Fibroblast of skin of left quadriceps (primary cell): ENCODE data around the gene LAMP1.
"Not testable (repeated sequence)": the region's sequence is repeated elsewhere in the genome, so short reads cannot be mapped to it uniquely, and the experiment has no call there.

ENCODE experiments used
- DNase-seq, 2 experiments: peaks; one replicate each; pipeline ENCODE4 v3.0.0-alpha.2; 2013; ENCODE audit warnings: low read depth in 2 of 2

LAMP1 gene

GRCh38 chr13:113327391-113327765, 30.3 kb downstream of the LAMP1 start:
- no peak for DNase-seq

- DNase-seq, result no peak
These were observed 30.9 kb downstream of the LAMP1 start for GRCh38 chr13:113327766-113328471.

- no peak for DNase-seq
These were observed 31.8 kb downstream of the LAMP1 start for GRCh38 chr13:113328851-113329250.

- no peak for DNase-seq
These were observed 32.7 kb downstream of the LAMP1 start for GRCh38 chr13:113329656-113330312.

- DNase-seq, result no peak
These were observed 35.6 kb downstream of the LAMP1 start for GRCh38 chr13:113332615-113333014.

- DNase-seq, result no peak
These were observed 36.0 kb downstream of the LAMP1 start for GRCh38 chr13:113333076-113333475.

GRCh38 chr13:113337556-113337955, 40.5 kb downstream of the LAMP1 start:
- no peak for DNase-seq

- no peak for DNase-seq
These were observed 40.9 kb downstream of the LAMP1 start for GRCh38 chr13:113337976-113338375.

- DNase-seq, result no peak
These were observed 41.4 kb downstream of the LAMP1 start for GRCh38 chr13:113338451-113338850.

- DNase-seq, result no peak
These were observed 46.0 kb downstream of the LAMP1 start for GRCh38 chr13:113342820-113343691.

GRCh38 chr13:113343692-113343968, 46.6 kb downstream of the LAMP1 start:
- DNase-seq, result no peak

GRCh38 chr13:113345486-113345885, 48.4 kb downstream of the LAMP1 start:
- DNase-seq, result no peak

GRCh38 chr13:113347736-113348225, 50.7 kb downstream of the LAMP1 start:
- DNase-seq, result not testable (repeated sequence)

- no peak for DNase-seq
These were observed 51.6 kb downstream of the LAMP1 start for GRCh38 chr13:113348591-113348990.

- no peak for DNase-seq
These were observed 52.0 kb downstream of the LAMP1 start for GRCh38 chr13:113349050-113349449.

- no peak for DNase-seq
These were observed 52.5 kb downstream of the LAMP1 start for GRCh38 chr13:113349491-113349890.

GRCh38 chr13:113350065-113350937, 53.3 kb downstream of the LAMP1 start:
- no peak for DNase-seq

- no peak for DNase-seq
These were observed 53.9 kb downstream of the LAMP1 start for GRCh38 chr13:113350938-113351335.

GRCh38 chr13:113351514-113352026, 54.5 kb downstream of the LAMP1 start:
- no peak for DNase-seq

GRCh38 chr13:113353254-113353653, 56.2 kb downstream of the LAMP1 start:
- DNase-seq, result no peak

GRCh38 chr13:113354831-113355610, 58.0 kb downstream of the LAMP1 start:
- no peak for DNase-seq
